PFSK-1 (cell line): ENCODE data around the gene BCL3.

Source experiments
- FOXP2 ChIP-seq: optimal IDR thresholded peaks from 2 replicates; pipeline ENCODE3; 2011; ENCODE audit warnings: borderline replicate concordance, control low read depth, inconsistent platforms; ENCODE audit not compliant: insufficient read depth; ENCODE audit errors: extremely low read length, extremely low read depth
- POLR2AphosphoS5 ChIP-seq: IDR thresholded peaks from 2 replicates; pipeline ENCODE4 v1.6.1; 2012; ENCODE audit warnings: low read depth, mild to moderate bottlenecking, control low read depth, low read length, moderate library complexity
- REST ChIP-seq, 2 experiments: IDR thresholded peaks; 2 replicates each; pipeline versions ENCODE4 v1.6.1 to v1.8.0; 2011 to 2012; ENCODE audit warnings: low read depth in 2 of 2, low read length in 2 of 2, control low read depth in 1 of 2, inconsistent platforms in 1 of 2, mild to moderate bottlenecking in 1 of 2, moderate library complexity in 1 of 2; ENCODE audit not compliant: insufficient read depth in 1 of 2
- SIN3A ChIP-seq: IDR thresholded peaks from 2 replicates; pipeline ENCODE4 v1.6.1; 2012; ENCODE audit warnings: mild to moderate bottlenecking, low read length, moderate library complexity, borderline replicate concordance; ENCODE audit not compliant: insufficient read depth
- TAF1 ChIP-seq: IDR thresholded peaks from 2 replicates; pipeline ENCODE4 v1.6.1; 2012; ENCODE audit warnings: low read length, control low read depth, borderline replicate concordance; ENCODE audit not compliant: insufficient read depth

BCL3 gene

DNA sequence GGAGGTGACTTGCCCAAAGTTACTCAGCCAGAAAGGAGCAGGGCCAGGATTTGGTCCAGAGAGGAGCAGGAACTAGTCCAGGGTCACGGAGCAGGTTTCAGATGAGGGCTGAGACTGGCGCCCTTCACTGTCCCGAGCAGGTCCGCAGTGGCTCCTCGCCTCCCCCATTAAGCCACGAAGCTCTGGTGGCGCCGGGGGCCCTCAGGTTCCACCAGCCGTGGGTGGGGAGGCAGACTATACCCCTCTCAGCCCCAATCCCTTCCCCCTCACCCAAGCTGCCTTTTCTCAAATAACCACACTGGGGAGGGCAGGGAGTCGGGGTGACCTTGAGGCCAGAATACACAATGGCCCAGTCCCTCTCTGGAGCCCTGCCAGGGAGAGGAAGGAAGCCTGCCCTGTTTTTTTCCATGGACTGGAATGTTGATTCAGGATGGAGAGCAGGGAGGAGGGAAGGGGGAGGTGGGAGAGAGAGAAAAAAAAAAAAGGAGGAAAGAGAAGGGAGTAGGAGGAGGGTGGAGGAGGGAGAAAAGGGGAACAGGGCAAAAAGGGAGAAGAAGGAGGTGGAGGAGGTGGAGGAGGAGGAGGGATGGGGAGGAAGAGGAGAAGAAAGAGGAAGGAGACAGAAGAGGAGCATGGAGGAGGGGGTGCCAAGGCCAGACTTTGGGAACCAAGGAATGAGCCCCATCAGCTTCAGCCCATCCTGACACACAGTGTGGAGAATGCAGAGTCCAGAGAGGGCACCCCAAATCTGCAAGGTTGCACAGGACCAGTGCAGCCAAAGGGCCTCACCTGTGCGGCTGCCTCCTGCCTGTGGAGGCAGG is 29.9 kb upstream of the BCL3 start:
- TF ChIP-seq TAF1 = no peak
- peak; percentile 63 for TF ChIP-seq FOXP2
- TF ChIP-seq POLR2AphosphoS5 = 0 out of 2 replicates have a peak, but pooled peaks have one; percentile 29
- TF ChIP-seq REST (IDR thresholded peaks at IDR 0.05; ENCODE audit: insufficient read depth in 1 of 2, low read depth in 2 of 2, low read length in 2 of 2) = peak in 1 of 2 experiments; percentile 47; a peak in 1 of 4 replicates
- no peak for TF ChIP-seq SIN3A

DNA sequence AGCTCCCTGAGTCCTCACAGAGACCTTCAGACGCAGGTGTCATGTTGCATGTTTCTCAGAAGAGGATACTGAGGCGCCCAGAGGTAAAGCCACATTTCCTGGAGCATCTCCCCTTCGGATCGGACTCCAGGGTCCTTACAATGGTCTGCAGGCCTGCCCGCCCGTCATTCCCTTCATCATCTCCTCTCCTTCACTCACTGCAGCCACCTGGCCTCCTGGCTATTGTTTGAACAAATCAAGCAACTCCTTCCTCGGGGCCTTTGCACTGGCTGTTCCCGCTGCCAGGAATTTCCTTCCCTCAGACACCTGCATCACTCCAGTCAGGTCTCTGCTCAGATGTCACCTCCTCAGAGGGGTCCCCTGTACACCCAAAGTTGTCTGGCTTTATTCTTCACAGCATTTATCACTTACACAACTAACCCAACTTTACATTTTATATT is 29.2 kb upstream of the BCL3 start:
- TF ChIP-seq TAF1 (no peak), POLR2AphosphoS5 (no peak), SIN3A (no peak), REST (IDR thresholded peaks at IDR 0.05; ENCODE audit: insufficient read depth in 1 of 2, low read depth in 2 of 2, low read length in 2 of 2) (no peak), FOXP2 (no peak)

DNA sequence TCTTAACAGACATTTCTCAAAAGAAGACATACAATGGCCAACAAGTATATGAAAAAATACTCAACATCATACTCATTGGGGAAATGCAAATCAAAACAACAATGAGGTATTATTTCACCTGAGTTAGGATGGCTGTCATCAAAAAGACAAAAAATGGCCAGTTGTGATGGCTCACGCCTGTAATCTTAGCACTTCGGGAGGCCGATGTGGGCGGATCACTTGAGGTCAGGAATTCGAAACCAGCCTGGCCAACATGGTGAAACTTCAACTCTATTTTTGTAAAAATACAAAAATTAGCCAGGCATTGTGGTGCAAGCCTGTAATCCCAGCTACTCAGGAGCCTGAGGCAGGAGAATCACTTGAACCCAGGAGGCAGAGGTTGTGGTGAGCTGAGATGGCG is 27.6 kb upstream of the BCL3 start:
- no peak for TF ChIP-seq TAF1
- no peak for TF ChIP-seq REST (IDR thresholded peaks at IDR 0.05; ENCODE audit: insufficient read depth in 1 of 2, low read depth in 2 of 2, low read length in 2 of 2)
- TF ChIP-seq POLR2AphosphoS5 = no peak
- no peak for TF ChIP-seq SIN3A
- TF ChIP-seq FOXP2 = no peak

- TF ChIP-seq FOXP2 (no peak), POLR2AphosphoS5 (no peak), SIN3A (no peak), TAF1 (no peak), REST (IDR thresholded peaks at IDR 0.05; ENCODE audit: insufficient read depth in 1 of 2, low read depth in 2 of 2, low read length in 2 of 2) (no peak)
These were observed 26.1 kb upstream of the BCL3 start for GRCh38 chr19:44722131-44723121.
